H1 (cell line): ENCODE results near the gene IL37. TPM values are rescaled to one million over a fixed set of nuclear protein-coding genes. Genes with fewer than 3 reads are reported as not detected.

ENCODE experiments used
- ASH2L ChIP-seq: fragments of 200-600, 300-600 bp; sonication (generic); IDR thresholded peaks from one replicate; pipeline ENCODE4 v1.7.1; 2017; ENCODE audit warnings: low read length
- CHD2 ChIP-seq: IDR thresholded peaks from 2 replicates; pipeline ENCODE4 v1.6.1; 2012; ENCODE audit warnings: low read length, improper control_type of control experiment
- CTBP2 ChIP-seq: IDR thresholded peaks from 2 replicates; pipeline ENCODE4 v1.7.0; 2011; ENCODE audit warnings: borderline replicate concordance, mild to moderate bottlenecking, moderate library complexity, mixed read lengths, low read length; ENCODE audit not compliant: insufficient read depth, insufficient read length
- EZH2 ChIP-seq: fragments of 200-600 bp; sonication (generic); IDR thresholded peaks from 2 replicates; pipeline ENCODE4 v1.7.1; 2012; ENCODE audit warnings: low read depth, mild to moderate bottlenecking, moderate library complexity, low read length, inconsistent platforms; ENCODE audit not compliant: severe bottlenecking
- GTF2F1 ChIP-seq: IDR thresholded peaks from 2 replicates; pipeline ENCODE4 v1.6.1; 2012; ENCODE audit warnings: low read depth, low read length, improper control_type of control experiment, borderline replicate concordance
- HDAC2 ChIP-seq, 2 experiments: fragments of 300-600 bp in 1 of 2; sonication (generic) in 1 of 2; IDR thresholded peaks; 2 replicates each; pipeline ENCODE4 v1.6.1; 2011 to 2012; ENCODE audit warnings: low read depth in 2 of 2, low read length in 2 of 2, mild to moderate bottlenecking in 2 of 2, moderate library complexity in 2 of 2, borderline replicate concordance in 1 of 2, inconsistent platforms in 1 of 2
- JUN ChIP-seq: IDR thresholded peaks from 2 replicates; pipeline ENCODE4 v1.6.1; 2011; ENCODE audit warnings: low read depth, mild to moderate bottlenecking, improper control_type of control experiment, low read length
- KDM5A ChIP-seq: fragments of 200-600 bp; IDR thresholded peaks from 2 replicates; pipeline ENCODE4 v1.7.1; 2012; ENCODE audit warnings: mild to moderate bottlenecking, low read length, inconsistent platforms, mixed read lengths
- MAX ChIP-seq: IDR thresholded peaks from 2 replicates; pipeline ENCODE4 v1.6.1; 2012; ENCODE audit warnings: inconsistent platforms
- PHF8 ChIP-seq: fragments of 200-600 bp; sonication (generic); conservative IDR thresholded peaks from 2 replicates; pipeline ENCODE4 v1.7.1; 2012; ENCODE audit warnings: low read depth, mild to moderate bottlenecking, inconsistent platforms, low read length, moderate library complexity
- RXRA ChIP-seq: IDR thresholded peaks from 2 replicates; pipeline ENCODE4 v1.6.1; 2011; ENCODE audit warnings: low read depth, mild to moderate bottlenecking, low read length, moderate library complexity; ENCODE audit not compliant: insufficient read depth
- SIN3A ChIP-seq, 2 experiments: IDR thresholded peaks in 1 of 2; conservative IDR thresholded peaks in 1 of 2; 2 replicates each; pipeline ENCODE4 v1.6.1; 2011 to 2012; ENCODE audit warnings: low read length in 2 of 2, improper control_type of control experiment in 1 of 2, low read depth in 1 of 2, mild to moderate bottlenecking in 1 of 2
- SRF ChIP-seq: IDR thresholded peaks from 2 replicates; pipeline ENCODE4 v1.6.1; 2011; ENCODE audit warnings: mild to moderate bottlenecking, low read depth, low read length, moderate library complexity
- TCF12 ChIP-seq: IDR thresholded peaks from 2 replicates; pipeline ENCODE4 v1.6.1; 2011; ENCODE audit warnings: low read depth, mild to moderate bottlenecking, low read length
- YY1 ChIP-seq: IDR thresholded peaks from 2 replicates; pipeline ENCODE4 v1.6.1; 2011; ENCODE audit warnings: low read depth, mild to moderate bottlenecking, low read length
- polyA plus RNA-seq, 7 experiments: library from polyadenylated mRNA; depleted of rRNA in 3 of 7; stranded (reverse) in 5 of 7; unstranded in 2 of 7; fragments of >200 nt in 5 of 7; fragments of 200-250 nt in 2 of 7; gene quantifications; 1 replicate in 5 of 7; 2 replicates in 1 of 7; 4 replicates in 1 of 7; pipeline versions ENCODE4 v1.2.1 to v1.2.3, GENCODE V29; 2011 to 2013; ENCODE audit warnings: missing spikeins in 2 of 7, mixed read lengths in 2 of 7
- total RNA-seq: library from RNA; stranded (reverse); fragmentation: NEBNext Ultra II Directional; extraction: Animal tissue kit (Norgen Biotek cat#: 25700); gene quantifications from 2 replicates; pipeline ENCODE4 v1.2.1, GENCODE V29; 2021
- TF ChIP-seq, protein P1 (sequence below), 3 experiments: IDR thresholded peaks; 1 replicate in 2 of 3; 2 replicates in 1 of 3; pipeline versions ENCODE4 v1.5.1 to v1.6.1; 2011; ENCODE audit warnings: low read length in 3 of 3, mild to moderate bottlenecking in 3 of 3, inconsistent platforms in 2 of 3, low read depth in 1 of 3, moderate library complexity in 1 of 3; ENCODE audit not compliant: insufficient read depth in 1 of 3; ENCODE audit errors: control extremely low read depth in 1 of 3
- TF ChIP-seq, protein P2 (sequence below): IDR thresholded peaks from 2 replicates; pipeline ENCODE4 v1.6.1; 2011; ENCODE audit warnings: low read depth, mild to moderate bottlenecking, low read length; ENCODE audit not compliant: insufficient read depth

IL37 gene
- total and polyA plus RNA-seq, 2 of the 8 experiments (the other 6 are each of a cell fraction or from before 2014, with no cell fraction given): 0.18 TPM; not detected in 1

DNA sequence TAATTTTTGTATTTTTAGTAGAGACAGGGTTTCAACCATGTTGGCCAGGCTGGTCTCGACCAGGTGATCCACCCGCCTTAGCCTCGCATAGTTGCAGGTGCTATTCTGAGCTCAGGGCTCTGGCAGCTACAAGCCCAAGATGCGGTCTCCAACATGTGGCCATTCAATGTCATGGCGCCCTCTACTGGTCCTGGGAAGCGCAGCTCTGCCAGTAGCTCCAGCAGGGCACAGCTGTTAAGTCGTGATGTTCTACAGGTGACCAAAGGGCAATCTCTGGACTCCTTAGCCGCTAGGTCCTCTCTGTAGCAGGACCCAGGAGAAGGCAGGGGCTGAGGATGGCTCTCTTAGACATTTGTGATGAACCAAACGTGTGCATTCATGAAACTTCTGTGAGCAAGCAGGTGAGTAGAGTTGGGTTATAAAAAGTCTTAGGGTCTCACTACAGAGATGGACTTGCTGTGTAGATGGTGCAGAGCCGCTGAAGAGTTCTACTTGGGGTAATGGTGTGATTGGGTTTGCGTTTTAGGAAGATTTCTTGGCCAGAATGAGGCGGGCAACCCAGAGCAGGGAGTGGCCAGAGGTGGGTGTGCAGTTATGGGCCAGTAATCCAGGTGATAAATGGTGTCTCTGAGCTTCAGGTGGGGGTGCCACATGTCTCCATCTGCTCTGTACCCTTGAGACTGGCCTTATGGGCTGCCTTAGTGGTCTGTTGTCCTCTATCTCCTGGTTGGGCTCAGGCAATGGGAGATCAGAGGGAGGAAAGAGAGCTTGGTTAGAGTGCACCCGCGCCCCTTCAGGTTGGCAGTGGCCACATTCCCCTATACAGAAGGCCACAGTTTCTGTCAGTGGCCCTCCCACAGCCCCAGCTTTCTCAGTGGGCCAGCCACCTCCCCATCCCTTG, 31.0 kb downstream of the IL37 start (continued):
- no peak for TF ChIP-seq RXRA
- no peak for TF ChIP-seq KDM5A
- TF ChIP-seq TCF12: peak; percentile 38; the same call in 1 of the 2 replicates
- no peak for TF ChIP-seq PHF8
- TF ChIP-seq, protein P1, sequence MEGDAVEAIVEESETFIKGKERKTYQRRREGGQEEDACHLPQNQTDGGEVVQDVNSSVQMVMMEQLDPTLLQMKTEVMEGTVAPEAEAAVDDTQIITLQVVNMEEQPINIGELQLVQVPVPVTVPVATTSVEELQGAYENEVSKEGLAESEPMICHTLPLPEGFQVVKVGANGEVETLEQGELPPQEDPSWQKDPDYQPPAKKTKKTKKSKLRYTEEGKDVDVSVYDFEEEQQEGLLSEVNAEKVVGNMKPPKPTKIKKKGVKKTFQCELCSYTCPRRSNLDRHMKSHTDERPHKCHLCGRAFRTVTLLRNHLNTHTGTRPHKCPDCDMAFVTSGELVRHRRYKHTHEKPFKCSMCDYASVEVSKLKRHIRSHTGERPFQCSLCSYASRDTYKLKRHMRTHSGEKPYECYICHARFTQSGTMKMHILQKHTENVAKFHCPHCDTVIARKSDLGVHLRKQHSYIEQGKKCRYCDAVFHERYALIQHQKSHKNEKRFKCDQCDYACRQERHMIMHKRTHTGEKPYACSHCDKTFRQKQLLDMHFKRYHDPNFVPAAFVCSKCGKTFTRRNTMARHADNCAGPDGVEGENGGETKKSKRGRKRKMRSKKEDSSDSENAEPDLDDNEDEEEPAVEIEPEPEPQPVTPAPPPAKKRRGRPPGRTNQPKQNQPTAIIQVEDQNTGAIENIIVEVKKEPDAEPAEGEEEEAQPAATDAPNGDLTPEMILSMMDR (IDR thresholded peaks at IDR 0.05; ENCODE audit: control extremely low read depth in 1 of 3, insufficient read depth in 1 of 3, low read depth in 1 of 3, low read length in 3 of 3): peak; percentile 94 to 97 (median 96)
- no peak for TF ChIP-seq YY1
- TF ChIP-seq CHD2: 0 out of 2 replicates have a peak, but pooled peaks have one; percentile 12
- TF ChIP-seq ASH2L: no peak
- no peak for TF ChIP-seq EZH2
- TF ChIP-seq GTF2F1: no peak
- TF ChIP-seq, protein P2, sequence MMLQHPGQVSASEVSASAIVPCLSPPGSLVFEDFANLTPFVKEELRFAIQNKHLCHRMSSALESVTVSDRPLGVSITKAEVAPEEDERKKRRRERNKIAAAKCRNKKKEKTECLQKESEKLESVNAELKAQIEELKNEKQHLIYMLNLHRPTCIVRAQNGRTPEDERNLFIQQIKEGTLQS: no peak
- no peak for TF ChIP-seq HDAC2 (IDR thresholded peaks at IDR 0.05; ENCODE audit: borderline replicate concordance in 1 of 2, low read depth in 2 of 2, low read length in 2 of 2)
- TF ChIP-seq MAX: peak; percentile 87
- TF ChIP-seq CTBP2: no peak
- TF ChIP-seq SRF: no peak
- 0 out of 4 replicates have a peak, but pooled peaks of 1 of the 2 experiments have one; percentile 35 for TF ChIP-seq SIN3A (conservative IDR thresholded peaks at IDR 0.05 in 1 of 2, IDR thresholded peaks at IDR 0.05 in 1 of 2; ENCODE audit: low read depth in 1 of 2, low read length in 2 of 2)
- no peak for TF ChIP-seq JUN
- TF ChIP-seq, all 59 proteins: peak for 8
